Omental fat pad (tissue), 4 donors: ENCODE data around the gene THOC2. TPM values are rescaled to one million over a fixed set of nuclear protein-coding genes. Genes with fewer than 3 reads are reported as not detected.
"Not testable (repeated sequence)": the region's sequence is repeated elsewhere in the genome, so short reads cannot be mapped to it uniquely, and the experiment has no call there.

Source experiments
- ATAC-seq: fragments of 150-250 bp; one replicate; pipeline ENCODE4 v1.9.1; 2016; ENCODE audit warnings: mild to moderate bottlenecking, moderate library complexity; ENCODE audit not compliant: low FRiP score
- DNase-seq: peaks from one replicate; pipeline ENCODE4 v3.0.0-alpha.2; 2019; ENCODE audit warnings: low spot score
- CTCF ChIP-seq, 3 donors: fragments of 450-650 bp; IDR thresholded peaks; one replicate each; pipeline ENCODE4 v1.5.1; 2016 to 2017; ENCODE audit warnings: antibody characterized with exemption in 3 of 3, mild to moderate bottlenecking in 3 of 3, moderate library complexity in 2 of 3
- total RNA-seq, 4 donors: library from RNA; depleted of rRNA; stranded (reverse); fragments of >200 nt; gene quantifications; one replicate each; pipeline ENCODE4 v1.1.0, GENCODE V29; 2016

Gene THOC2
- total RNA-seq, 4 donors from 2014 or later: 64.0 to 111 (median 77.7) TPM

DNA sequence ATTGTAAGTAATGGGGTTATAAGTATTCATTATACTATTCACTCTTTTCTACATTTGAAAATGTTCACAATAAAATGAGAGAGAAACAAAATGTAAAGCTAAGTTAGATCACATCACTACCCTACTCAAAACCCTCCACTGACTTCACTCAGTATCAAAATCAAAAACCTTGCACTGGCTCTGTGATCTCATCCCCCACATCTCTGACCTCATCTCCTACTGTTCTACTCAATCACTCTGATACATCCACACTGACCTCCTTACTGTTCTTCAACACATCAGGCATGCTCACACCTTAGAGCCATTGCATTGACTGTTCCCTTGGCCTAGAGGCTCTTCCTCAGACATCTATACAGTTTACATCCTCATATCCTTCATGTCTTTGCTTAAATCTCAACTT, 50.7 kb downstream of the THOC2 start:
- no peak for TF ChIP-seq CTCF (IDR thresholded peaks at IDR 0.05)
- no peak for DNase-seq
- ATAC-seq: no peak

DNA sequence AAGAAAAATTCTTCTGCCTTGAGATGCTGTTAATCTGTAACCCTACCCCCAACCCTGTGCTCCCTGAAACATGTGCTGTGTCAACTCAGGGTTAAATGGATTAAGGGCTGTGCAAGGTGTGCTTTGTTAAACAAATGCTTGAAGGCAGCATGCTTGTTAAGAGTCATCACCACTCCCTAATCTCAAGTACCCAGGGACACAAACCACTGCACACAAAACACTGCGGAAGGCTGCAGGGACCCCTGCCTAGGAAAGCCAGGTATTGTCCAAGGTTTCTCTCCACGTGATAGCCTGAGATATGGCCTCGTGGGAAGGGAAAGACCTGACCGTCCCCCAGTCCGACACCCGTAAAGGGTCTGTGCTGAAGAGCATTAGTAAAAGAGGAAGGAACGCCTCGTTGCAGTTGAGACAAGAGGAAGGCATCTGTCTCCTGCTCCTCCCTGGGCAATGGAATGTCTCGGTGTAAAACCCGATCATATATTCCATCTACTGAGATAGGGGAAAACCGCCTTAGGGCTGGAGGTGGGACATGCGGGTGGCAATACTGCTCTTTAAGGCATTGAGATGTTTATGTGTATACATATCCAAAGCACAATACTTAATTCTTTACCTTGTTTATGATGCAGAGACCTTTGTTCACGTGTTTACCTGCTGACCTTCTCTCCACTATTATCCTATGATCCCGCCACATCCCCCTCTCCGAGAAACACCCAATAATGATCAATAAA, 53.0 kb downstream of the THOC2 start:
- not testable (repeated sequence) for ATAC-seq, DNase-seq

DNA sequence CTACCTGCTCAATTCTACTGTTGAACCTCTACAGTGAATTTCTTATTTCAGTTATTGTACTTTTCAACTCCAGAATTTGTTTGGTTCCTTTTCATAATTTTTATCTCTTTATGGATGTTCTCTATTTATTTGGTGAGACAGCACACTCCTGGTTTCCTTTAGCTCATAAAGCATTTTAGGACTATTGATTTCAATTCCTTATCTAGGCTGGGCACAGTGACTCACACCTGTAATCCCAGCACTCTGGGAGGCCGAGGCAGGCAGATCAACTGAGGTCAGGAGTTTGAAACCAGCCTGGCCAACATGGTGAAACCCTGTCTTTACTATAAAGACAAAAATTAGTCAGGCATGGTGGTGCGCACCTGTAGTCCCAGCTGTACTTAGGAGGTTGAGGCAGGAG, 57.7 kb downstream of the THOC2 start:
- no peak for TF ChIP-seq CTCF (IDR thresholded peaks at IDR 0.05)
- ATAC-seq (no peak), DNase-seq (no peak)

DNA sequence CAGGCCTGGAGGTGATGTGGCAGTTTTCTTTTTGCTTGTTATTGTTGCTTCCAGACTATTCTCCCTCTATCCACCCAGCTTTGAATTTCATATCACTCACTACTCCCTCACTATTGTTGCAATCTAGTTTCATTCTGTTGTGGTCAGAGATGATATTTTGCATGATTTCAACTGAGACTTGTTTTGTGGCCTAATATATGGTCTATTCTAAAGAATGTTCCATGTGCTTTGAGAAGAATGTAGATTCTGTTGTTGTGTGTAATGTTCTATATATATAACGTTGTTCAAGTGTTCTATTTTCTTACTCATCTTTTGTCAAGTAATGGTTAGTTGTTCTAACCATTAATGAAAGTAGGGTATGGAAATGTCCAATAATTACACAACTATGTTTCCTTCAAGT, 59.0 kb downstream of the THOC2 start:
- TF ChIP-seq CTCF (IDR thresholded peaks at IDR 0.05): no peak
- DNase-seq: no peak
- no peak for ATAC-seq

DNA sequence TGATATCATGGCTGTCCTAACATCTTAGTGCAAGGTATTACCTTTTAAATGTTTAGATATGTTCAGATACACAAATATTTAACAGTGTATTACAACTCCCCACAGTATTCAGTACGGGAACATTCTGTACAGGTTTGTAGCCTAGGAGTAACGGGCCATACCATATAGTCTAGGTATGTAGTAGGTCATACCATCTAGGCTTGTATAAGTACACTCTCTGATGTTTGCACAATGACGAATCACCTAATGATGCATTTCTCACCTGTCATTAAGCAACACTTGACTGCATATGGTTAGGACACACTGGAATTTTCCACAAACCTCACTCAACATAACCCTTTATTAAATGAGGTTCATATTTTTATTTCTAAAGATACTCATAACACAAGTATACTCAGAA, 67.7 kb downstream of the THOC2 start:
- ATAC-seq: no peak
- no peak for TF ChIP-seq CTCF (IDR thresholded peaks at IDR 0.05)
- no peak for DNase-seq

DNA sequence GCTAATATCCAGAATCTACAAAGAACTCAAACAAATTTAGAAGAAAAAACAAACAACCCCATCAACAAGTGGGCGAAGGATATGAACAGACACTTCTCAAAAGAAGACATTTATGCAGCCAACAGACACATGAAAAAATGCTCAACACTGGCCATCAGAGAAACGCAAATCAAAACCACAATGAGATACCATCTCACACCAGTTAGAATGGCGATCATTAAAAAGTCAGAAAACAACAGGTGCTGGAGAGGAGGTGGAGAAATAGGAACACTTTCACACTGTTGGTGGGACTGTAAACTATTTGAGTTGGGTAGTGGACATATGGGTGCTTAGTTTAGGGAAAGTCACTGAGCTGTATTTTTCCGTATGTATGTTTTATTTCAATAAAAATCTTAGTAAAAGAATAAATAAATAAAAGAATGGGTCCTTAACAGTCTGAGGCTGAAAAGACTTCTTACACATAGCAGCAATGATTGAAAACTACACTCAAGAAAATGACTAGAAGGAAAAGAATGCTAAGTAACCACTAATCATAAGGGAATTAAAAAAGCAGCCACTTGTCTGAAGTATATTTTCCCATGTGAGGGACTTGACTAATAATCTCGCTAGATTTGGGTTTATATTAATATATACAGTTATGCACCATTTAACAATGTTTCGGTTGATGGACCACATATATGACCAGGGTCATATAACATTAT, 68.2 kb downstream of the THOC2 start:
- not testable (repeated sequence) for DNase-seq, ATAC-seq

- not testable (repeated sequence) for DNase-seq, ATAC-seq
Observed at GRCh38 chrX:123663720-123664119, 69.1 kb downstream of the THOC2 start.

- ATAC-seq, DNase-seq: not testable (repeated sequence)
Observed at GRCh38 chrX:123656507-123656906, 76.3 kb downstream of the THOC2 start.

DNA sequence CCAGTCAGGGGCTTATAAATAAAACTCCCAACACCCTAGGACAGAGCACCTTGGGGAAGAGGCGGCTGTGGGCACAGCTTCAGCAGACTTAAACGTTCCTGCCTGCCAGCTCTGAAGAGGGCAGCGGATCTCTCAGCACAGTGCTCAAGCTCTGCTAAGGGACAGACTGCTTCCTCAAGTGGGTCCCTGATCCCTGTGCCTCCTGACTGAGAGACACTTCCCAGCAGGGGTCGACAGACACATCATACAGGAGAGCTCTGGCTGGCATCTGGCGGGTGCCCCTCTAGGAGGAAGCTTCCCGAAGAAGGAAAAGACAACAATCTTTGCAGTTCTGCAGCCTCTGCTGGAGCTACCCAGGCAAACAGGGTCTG, 84.1 kb downstream of the THOC2 start:
- not testable (repeated sequence) for DNase-seq, ATAC-seq
